HepG2 (cell line): ENCODE results near the gene SLC12A2. TPM values are rescaled to one million over a fixed set of nuclear protein-coding genes. Genes with fewer than 3 reads are reported as not detected.

Experiments
- ATAC-seq: fragments of 200-7000 bp; cut with Tn5 transposase; 3 replicates; pipeline ENCODE4 v1.9.1; 2020; ENCODE audit warnings: mild to moderate bottlenecking, moderate library complexity
- BruUV-seq: library from RNA; stranded (reverse); fragments of 400-500 nt; replicated peaks from 2 replicates; lab custom pipeline; 2021; lab: Mats Ljungman, UMichigan
- CTCF ChIA-PET: fragments of 300-600 bp; formaldehyde crosslinking; extraction: SDS; loops from one replicate; lab custom pipeline; 2021; ENCODE audit warnings: low total read pairs, inconsistent platforms, low intra/inter-chr PET ratio; lab: Yijun Ruan, JAX
- POLR2A ChIA-PET: fragments of 350-600 bp; sonication (Branson Sonifier 250); formaldehyde crosslinking; loops from one replicate; lab custom pipeline; 2020; ENCODE audit warnings: antibody characterized with exemption, inconsistent platforms; lab: Yijun Ruan, JAX
- DNase-seq: peaks from one replicate; pipeline ENCODE4 v3.0.0-alpha.2; 2015; ENCODE audit warnings: low spot score
- FAIRE-seq: peaks from 3 replicates; lab custom pipeline; 2011; peaks lifted over from hg19 to GRCh38; lab: Jason Lieb, UNC
- H2AFZ ChIP-seq: one replicate; pipeline ENCODE4 v1.6.1; 2011; ENCODE audit warnings: low read length, inconsistent platforms
- H3K27ac ChIP-seq: fragments of 300-600 bp; 3 replicates; pipeline ENCODE4 v1.8.0; 2011; ENCODE audit warnings: mixed run types, mild to moderate bottlenecking, mixed read lengths, low read length, inconsistent platforms; ENCODE audit not compliant: insufficient read depth; ENCODE audit errors: extremely low read length
- H3K27me3 ChIP-seq, 2 experiments: fragments of 200-600 bp in 1 of 2; 2 replicates in 1 of 2; 3 replicates in 1 of 2; pipeline versions ENCODE4 v1.6.0 to v1.8.0; 2011; ENCODE audit warnings: low read length in 2 of 2, mild to moderate bottlenecking in 2 of 2, moderate library complexity in 2 of 2, inconsistent platforms in 1 of 2; ENCODE audit not compliant: insufficient read depth in 2 of 2, control insufficient read depth in 1 of 2
- H3K36me3 ChIP-seq, 2 experiments: fragments of 200-600 bp in 1 of 2; replicated peaks in 1 of 2; 2 replicates in 1 of 2; 3 replicates in 1 of 2; pipeline versions ENCODE4 v1.5.1 to v1.8.0; 2011; ENCODE audit warnings: low read length in 2 of 2, inconsistent platforms in 1 of 2; ENCODE audit not compliant: insufficient read depth in 2 of 2, control insufficient read depth in 1 of 2
- H3K4me1 ChIP-seq: 2 replicates; pipeline ENCODE4 v1.5.1; 2012; ENCODE audit warnings: low read length, inconsistent platforms; ENCODE audit not compliant: insufficient read depth
- H3K4me2 ChIP-seq: 2 replicates; pipeline ENCODE4 v1.6.0; 2011; ENCODE audit warnings: low read depth, low read length, inconsistent platforms
- H3K4me3 ChIP-seq, 3 experiments: fragments of 200-600 bp in 1 of 3; sonication (generic), shearing (Covaris generic) in 1 of 3; replicated peaks in 1 of 3; 2 replicates each; pipeline ENCODE4 v1.5.1; 2011 to 2016; ENCODE audit warnings: low read length in 3 of 3, inconsistent platforms in 2 of 3, low read depth in 2 of 3, mild to moderate bottlenecking in 2 of 3, control low read depth in 1 of 3, mixed read lengths in 1 of 3; ENCODE audit not compliant: insufficient read depth in 1 of 3
- H3K79me2 ChIP-seq: one replicate; pipeline ENCODE4 v1.6.1; 2011; ENCODE audit warnings: low read length, inconsistent platforms; ENCODE audit not compliant: insufficient read depth
- H3K9ac ChIP-seq: 2 replicates; pipeline ENCODE4 v1.6.0; 2011; ENCODE audit warnings: mild to moderate bottlenecking, low read depth, low read length, inconsistent platforms; ENCODE audit not compliant: insufficient read depth
- H3K9me3 ChIP-seq: 2 replicates; pipeline ENCODE4 v1.5.1; 2012; ENCODE audit warnings: mild to moderate bottlenecking, low read length
- H4K20me1 ChIP-seq: 2 replicates; pipeline ENCODE4 v1.6.0; 2011; ENCODE audit warnings: inconsistent platforms, mild to moderate bottlenecking, low read length, moderate library complexity; ENCODE audit not compliant: insufficient read depth
- AKAP8 ChIP-seq: sonication (generic); formaldehyde crosslinking; IDR thresholded peaks from 2 replicates; pipeline ENCODE4 v1.5.1; 2020; ENCODE audit warnings: mild to moderate bottlenecking, missing genetic modification reagents
- HNF4A ChIP-seq: sonication (generic); formaldehyde crosslinking; IDR thresholded peaks from 2 replicates; pipeline ENCODE4 v1.4.0; 2020; ENCODE audit warnings: missing genetic modification reagents
- IRX3 ChIP-seq: sonication (generic); formaldehyde crosslinking; IDR thresholded peaks from 2 replicates; pipeline ENCODE4 v1.8.1; 2023; ENCODE audit warnings: mild to moderate bottlenecking, low read depth, missing genetic modification reagents, borderline replicate concordance
- MAFK ChIP-seq, 2 experiments: IDR thresholded peaks in 1 of 2; conservative IDR thresholded peaks in 1 of 2; 2 replicates each; pipeline ENCODE4 v1.6.1; 2011; ENCODE audit warnings: improper control_type of control experiment in 2 of 2, low read length in 2 of 2
- NAIF1 ChIP-seq: sonication (generic); formaldehyde crosslinking; IDR thresholded peaks from 2 replicates; pipeline ENCODE4 v1.5.0; 2020; ENCODE audit warnings: mild to moderate bottlenecking, missing genetic modification reagents, borderline replicate concordance
- RARA ChIP-seq: IDR thresholded peaks from 2 replicates; pipeline ENCODE4 v1.6.1; 2016; ENCODE audit warnings: missing genetic modification reagents, missing compliant biosample characterization
- RFX5 ChIP-seq: IDR thresholded peaks from 2 replicates; pipeline ENCODE4 v1.6.1; 2011; ENCODE audit warnings: low read depth, low read length, improper control_type of control experiment
- SIX4 ChIP-seq: sonication (generic); formaldehyde crosslinking; IDR thresholded peaks from 2 replicates; pipeline ENCODE4 v1.4.0; 2020; ENCODE audit warnings: missing genetic modification reagents
- SP5 ChIP-seq: IDR thresholded peaks from 2 replicates; pipeline ENCODE4 v1.6.1; 2016; ENCODE audit warnings: low read depth, borderline replicate concordance
- TBL1XR1 ChIP-seq: fragments of 150-350 bp; IDR thresholded peaks from 2 replicates; pipeline ENCODE4 v1.6.1; 2014; ENCODE audit warnings: borderline replicate concordance, low read length; ENCODE audit not compliant: partially characterized antibody
- ZEB1 ChIP-seq: IDR thresholded peaks from 2 replicates; pipeline ENCODE4 v1.6.1; 2012; ENCODE audit warnings: mild to moderate bottlenecking, low read depth, inconsistent platforms; ENCODE audit not compliant: insufficient replicate concordance
- ZNF644 ChIP-seq: IDR thresholded peaks from 2 replicates; pipeline ENCODE4 v1.6.1; 2016; ENCODE audit warnings: low read depth
- ZNF713 ChIP-seq: sonication (generic); formaldehyde crosslinking; IDR thresholded peaks from 2 replicates; pipeline ENCODE4 v1.4.0; 2020; ENCODE audit warnings: mild to moderate bottlenecking, missing genetic modification reagents
- ZNF777 ChIP-seq: sonication (generic); formaldehyde crosslinking; IDR thresholded peaks from 2 replicates; pipeline ENCODE4 v1.4.0; 2020; ENCODE audit warnings: missing genetic modification reagents
- WGBS: methylation state at CpG from one replicate; pipeline ENCODE4 v1.1.6; 2017; ENCODE audit warnings: low lambda C conversion rate; 5-methylcytosine and 5-hydroxymethylcytosine counted together
- in situ Hi-C: cut with HindIII; loops from 2 replicates; pipeline ENCODE4 v1.10.0; 2017; ENCODE audit warnings: low pct_unique_long_range_greater_than_20kb; ENCODE audit not compliant: extremely low pct_ligation_motif_present
- intact Hi-C: fragments of 100-400 bp; cut with micrococcal nuclease; formaldehyde crosslinking; loops from one replicate; pipeline ENCODE4 v1.10.0; 2022; ENCODE audit not compliant: unreplicated experiment
- polyA plus RNA-seq, 8 experiments: library from polyadenylated mRNA; depleted of rRNA in 3 of 8; stranded (reverse) in 7 of 8; unstranded in 1 of 8; fragments of >200 nt; fragmentation: Illumina TruSeq in 4 of 8; extraction: Trizol in 4 of 8; gene quantifications; 2 replicates each; pipeline versions ENCODE4 v1.2.1 to v1.2.3, GENCODE V29; 2011 to 2016; ENCODE audit warnings: low read depth in 4 of 8, missing spikeins in 1 of 8, mixed read lengths in 1 of 8; ENCODE audit not compliant: insufficient read depth in 1 of 8
- total RNA-seq, 5 experiments: library from RNA; depleted of rRNA; stranded (reverse); fragments of >200 nt; fragmentation: Illumina TruSeq; extraction: Trizol; gene quantifications; 2 replicates each; pipeline ENCODE4 v1.2.3, GENCODE V29; 2016; ENCODE audit warnings: low read depth in 1 of 5
- TF ChIP-seq, protein P1 (sequence below): sonication (generic); formaldehyde crosslinking; IDR thresholded peaks from 2 replicates; pipeline ENCODE4 v1.4.0; 2020; ENCODE audit warnings: missing genetic modification reagents
- TF ChIP-seq, protein P2 (sequence below): sonication (generic); IDR thresholded peaks from 2 replicates; pipeline ENCODE4 v1.6.1; 2016; ENCODE audit warnings: low read depth, borderline replicate concordance

The SLC12A2 gene
- total and polyA plus RNA-seq, 2 of the 13 experiments (the other 11 are each of a cell fraction or from before 2014, with no cell fraction given) = 4.0 to 9.7 TPM

DNA sequence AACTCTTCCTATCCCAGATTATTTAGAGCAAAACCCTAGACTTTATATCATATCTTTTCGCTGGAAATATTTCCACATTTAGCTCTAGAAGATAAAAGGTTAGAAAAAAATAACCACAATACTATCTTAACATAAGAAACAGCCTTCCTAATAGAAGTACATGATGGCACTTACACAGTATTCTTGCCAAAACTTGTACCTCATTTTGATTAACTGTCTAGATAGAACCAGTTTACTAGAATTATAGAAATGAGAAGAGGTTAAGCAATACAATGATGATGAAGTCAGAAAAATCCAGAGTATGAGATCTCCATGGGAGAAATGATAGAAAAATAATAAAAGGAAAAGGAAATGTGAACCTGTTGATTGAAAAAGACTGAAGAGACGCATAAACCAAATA, 63.1 kb downstream of the SLC12A2 start (continued):
- TF ChIP-seq IRX3 (CRISPR knock-in tag) = no peak

DNA sequence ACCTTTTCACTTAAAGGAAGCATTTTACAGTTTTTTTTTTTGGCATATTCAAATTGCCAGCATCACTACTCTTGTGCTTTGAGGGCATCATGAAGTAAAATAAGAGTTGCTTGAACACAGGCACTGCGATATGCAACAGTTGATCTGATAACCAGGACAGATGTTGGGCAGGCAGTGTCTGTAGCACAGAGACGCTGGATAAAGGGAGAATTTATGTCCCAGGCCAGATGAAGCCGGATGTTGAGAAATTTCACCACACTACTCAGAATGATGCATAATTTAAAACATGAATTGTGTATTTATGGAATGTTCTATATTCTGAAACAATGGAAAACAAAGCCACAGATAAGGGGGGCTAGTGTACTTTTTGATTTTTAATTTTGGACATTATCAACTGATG, 71.4 kb downstream of the SLC12A2 start:
- no peak overlapping the region for H3K4me2 ChIP-seq
- no peak for TF ChIP-seq ZNF713 (CRISPR knock-in tag)
- TF ChIP-seq, protein P1, sequence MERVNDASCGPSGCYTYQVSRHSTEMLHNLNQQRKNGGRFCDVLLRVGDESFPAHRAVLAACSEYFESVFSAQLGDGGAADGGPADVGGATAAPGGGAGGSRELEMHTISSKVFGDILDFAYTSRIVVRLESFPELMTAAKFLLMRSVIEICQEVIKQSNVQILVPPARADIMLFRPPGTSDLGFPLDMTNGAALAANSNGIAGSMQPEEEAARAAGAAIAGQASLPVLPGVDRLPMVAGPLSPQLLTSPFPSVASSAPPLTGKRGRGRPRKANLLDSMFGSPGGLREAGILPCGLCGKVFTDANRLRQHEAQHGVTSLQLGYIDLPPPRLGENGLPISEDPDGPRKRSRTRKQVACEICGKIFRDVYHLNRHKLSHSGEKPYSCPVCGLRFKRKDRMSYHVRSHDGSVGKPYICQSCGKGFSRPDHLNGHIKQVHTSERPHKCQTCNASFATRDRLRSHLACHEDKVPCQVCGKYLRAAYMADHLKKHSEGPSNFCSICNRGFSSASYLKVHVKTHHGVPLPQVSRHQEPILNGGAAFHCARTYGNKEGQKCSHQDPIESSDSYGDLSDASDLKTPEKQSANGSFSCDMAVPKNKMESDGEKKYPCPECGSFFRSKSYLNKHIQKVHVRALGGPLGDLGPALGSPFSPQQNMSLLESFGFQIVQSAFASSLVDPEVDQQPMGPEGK (CRISPR knock-in tag) = no peak
- TF ChIP-seq HNF4A (CRISPR knock-in tag) = no peak
- TF ChIP-seq, protein P2, sequence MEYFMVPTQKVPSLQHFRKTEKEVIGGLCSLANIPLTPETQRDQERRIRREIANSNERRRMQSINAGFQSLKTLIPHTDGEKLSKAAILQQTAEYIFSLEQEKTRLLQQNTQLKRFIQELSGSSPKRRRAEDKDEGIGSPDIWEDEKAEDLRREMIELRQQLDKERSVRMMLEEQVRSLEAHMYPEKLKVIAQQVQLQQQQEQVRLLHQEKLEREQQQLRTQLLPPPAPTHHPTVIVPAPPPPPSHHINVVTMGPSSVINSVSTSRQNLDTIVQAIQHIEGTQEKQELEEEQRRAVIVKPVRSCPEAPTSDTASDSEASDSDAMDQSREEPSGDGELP = no peak
- TF ChIP-seq ZNF644 (CRISPR knock-in tag) = no peak
- TF ChIP-seq RARA (CRISPR knock-in tag) = no peak
- no peak for TF ChIP-seq ZEB1
- TF ChIP-seq TBL1XR1 = no peak
- TF ChIP-seq SP5 = no peak
- TF ChIP-seq NAIF1 (CRISPR knock-in tag) = no peak
- TF ChIP-seq ZNF777 (CRISPR knock-in tag) = no peak
- TF ChIP-seq AKAP8 (CRISPR knock-in tag) = no peak
- no peak for TF ChIP-seq MAFK (conservative IDR thresholded peaks at IDR 0.05 in 1 of 2, IDR thresholded peaks at IDR 0.05 in 1 of 2; ENCODE audit: low read length in 2 of 2)
- no peak for TF ChIP-seq RFX5
- TF ChIP-seq SIX4 (CRISPR knock-in tag) = no peak
- TF ChIP-seq, all 625 proteins: peak for 0
- peaks cover 7% of the 10 kb centered on the region; the same call in 1 of the 2 replicates for H3K4me1 ChIP-seq
- H2AFZ ChIP-seq = no peak overlapping the region
- no peak overlapping the region for H3K4me3 ChIP-seq
- POLR2A ChIA-PET = no interaction called here
- no peaks in the 10 kb centered on the region for H4K20me1 ChIP-seq
- H3K27me3 ChIP-seq = no peaks in the 10 kb centered on the region
- in situ Hi-C loops = no loop called here
- H3K79me2 ChIP-seq = no peaks in the 10 kb centered on the region
- DNase-seq (no peak), FAIRE-seq (no peak), ATAC-seq (no peak)
- WGBS = 29% methylated on average over 3 of the region's 3 CpGs
- intact Hi-C loops = no loop called here
- CTCF ChIA-PET = no interaction called here
- H3K36me3 ChIP-seq = no peaks in the 10 kb centered on the region
- BruUV-seq = no TSS peak
- H3K27ac ChIP-seq = no peak overlapping the region
- no peak overlapping the region for H3K9ac ChIP-seq
- H3K9me3 ChIP-seq = no peaks in the 10 kb centered on the region
